Measurements from ENCODE around the gene BTN3A1. TPM values are rescaled to one million over a fixed set of nuclear protein-coding genes. Genes with fewer than 3 reads are reported as not detected.
"Not testable (repeated sequence)": the region's sequence is repeated elsewhere in the genome, so short reads cannot be mapped to it uniquely, and the experiment has no call there.

Gene BTN3A1
- total RNA-seq, 1 donor from 2014 or later, result 12.7 TPM

DNA sequence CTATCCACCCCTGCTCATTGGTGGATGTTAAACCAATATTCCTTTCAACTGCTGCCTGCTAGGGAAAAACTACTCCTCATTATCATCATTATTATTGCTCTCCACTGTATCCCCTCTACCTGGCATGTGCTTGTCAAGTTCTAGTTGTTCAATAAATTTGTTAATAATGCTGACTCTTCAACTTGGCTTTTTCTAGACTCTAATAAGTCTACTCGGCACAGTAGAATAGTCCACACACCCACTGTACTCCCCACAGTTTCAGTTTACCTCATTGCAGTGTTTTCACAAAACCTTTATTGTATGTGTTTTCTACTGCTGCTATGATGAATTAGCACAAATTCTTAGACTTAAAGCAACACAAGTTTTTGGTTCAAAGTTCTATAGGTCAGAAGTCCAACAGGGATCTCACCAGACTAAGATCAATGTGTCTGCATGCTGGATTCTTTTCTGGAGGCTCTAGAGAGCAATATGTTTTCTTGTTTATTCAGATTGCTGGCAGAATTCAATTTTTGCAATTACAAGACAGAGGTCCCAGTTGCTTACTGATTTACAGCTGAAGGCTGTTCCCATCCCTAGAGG lies 13.1 kb downstream of the BTN3A1 start:
- Mint-ChIP-seq H3K4me3 (no peak overlapping the region), H3K27ac (ENCODE audit: unreplicated experiment) (no peak overlapping the region), H3K27me3 (ENCODE audit: low read depth) (no peaks in the 10 kb centered on the region), H3K9me3 (peaks cover 12% of the 10 kb centered on the region), H3K4me1 (no peaks in the 10 kb centered on the region), H3K36me3 (ENCODE audit: low read depth) (peaks cover 13% of the 10 kb centered on the region)
- DNase-seq (ENCODE audit: low read depth, low spot score), result no peak
- TF ChIP-seq, protein P1, sequence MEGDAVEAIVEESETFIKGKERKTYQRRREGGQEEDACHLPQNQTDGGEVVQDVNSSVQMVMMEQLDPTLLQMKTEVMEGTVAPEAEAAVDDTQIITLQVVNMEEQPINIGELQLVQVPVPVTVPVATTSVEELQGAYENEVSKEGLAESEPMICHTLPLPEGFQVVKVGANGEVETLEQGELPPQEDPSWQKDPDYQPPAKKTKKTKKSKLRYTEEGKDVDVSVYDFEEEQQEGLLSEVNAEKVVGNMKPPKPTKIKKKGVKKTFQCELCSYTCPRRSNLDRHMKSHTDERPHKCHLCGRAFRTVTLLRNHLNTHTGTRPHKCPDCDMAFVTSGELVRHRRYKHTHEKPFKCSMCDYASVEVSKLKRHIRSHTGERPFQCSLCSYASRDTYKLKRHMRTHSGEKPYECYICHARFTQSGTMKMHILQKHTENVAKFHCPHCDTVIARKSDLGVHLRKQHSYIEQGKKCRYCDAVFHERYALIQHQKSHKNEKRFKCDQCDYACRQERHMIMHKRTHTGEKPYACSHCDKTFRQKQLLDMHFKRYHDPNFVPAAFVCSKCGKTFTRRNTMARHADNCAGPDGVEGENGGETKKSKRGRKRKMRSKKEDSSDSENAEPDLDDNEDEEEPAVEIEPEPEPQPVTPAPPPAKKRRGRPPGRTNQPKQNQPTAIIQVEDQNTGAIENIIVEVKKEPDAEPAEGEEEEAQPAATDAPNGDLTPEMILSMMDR (conservative IDR thresholded peaks at IDR 0.05), result no peak

DNA sequence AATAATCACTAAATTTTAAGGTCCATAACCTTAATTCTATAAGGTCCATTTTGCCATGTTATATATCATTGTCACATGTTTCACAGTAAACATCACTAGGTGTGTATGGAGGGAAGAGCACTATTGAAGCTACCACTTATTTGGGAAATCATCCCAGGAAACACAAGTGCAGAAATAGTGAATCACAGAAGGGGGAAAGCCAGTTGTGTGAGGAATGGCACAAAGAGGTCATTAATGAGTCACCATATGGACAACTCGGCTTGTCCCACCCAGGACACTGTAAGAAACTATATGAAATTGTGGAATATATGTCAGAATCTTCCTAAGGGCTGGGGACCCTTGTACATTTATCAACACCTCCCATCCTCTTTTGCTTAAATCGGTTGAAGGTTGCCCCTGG lies 13.7 kb downstream of the BTN3A1 start:
- TF ChIP-seq, protein P1 (conservative IDR thresholded peaks at IDR 0.05), result no peak
- no peaks in the 10 kb centered on the region for H3K4me1 Mint-ChIP-seq

DNA sequence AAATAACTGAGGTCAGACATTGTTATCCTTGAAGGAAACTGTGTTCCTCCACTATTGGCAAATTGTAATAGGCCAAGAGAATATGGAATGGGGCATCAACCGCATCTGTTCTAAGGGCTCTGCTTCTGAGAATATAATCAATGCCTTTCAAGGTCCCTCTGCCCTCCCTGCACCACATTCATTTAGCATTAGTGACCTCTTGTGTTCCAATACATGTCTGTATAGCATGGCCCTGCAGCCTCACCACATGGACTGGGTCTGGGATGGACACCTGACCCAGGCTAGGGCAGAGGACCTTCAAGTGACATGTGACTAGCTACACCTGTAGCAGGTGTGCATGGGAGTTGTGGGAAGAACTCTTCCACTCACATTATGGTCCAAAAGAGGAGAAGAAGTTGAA lies 14.2 kb downstream of the BTN3A1 start:
- Mint-ChIP-seq H3K4me3 (no peak overlapping the region), H3K4me1 (no peaks in the 10 kb centered on the region), H3K9me3 (peaks cover 12% of the 10 kb centered on the region), H3K27me3 (ENCODE audit: low read depth) (no peaks in the 10 kb centered on the region), H3K36me3 (ENCODE audit: low read depth) (peaks cover 13% of the 10 kb centered on the region), H3K27ac (ENCODE audit: unreplicated experiment) (no peak overlapping the region)
- TF ChIP-seq, protein P1 (conservative IDR thresholded peaks at IDR 0.05), result no peak
- no peak for DNase-seq (ENCODE audit: low read depth, low spot score)

More for the DNA sequence above, 13.7 kb downstream of the BTN3A1 start:
- Mint-ChIP-seq H3K27me3 (ENCODE audit: low read depth) (no peaks in the 10 kb centered on the region), H3K4me3 (no peak overlapping the region), H3K36me3 (ENCODE audit: low read depth) (peaks cover 13% of the 10 kb centered on the region), H3K9me3 (peaks cover 12% of the 10 kb centered on the region), H3K27ac (ENCODE audit: unreplicated experiment) (no peak overlapping the region)
- no peak for DNase-seq (ENCODE audit: low read depth, low spot score)

DNA sequence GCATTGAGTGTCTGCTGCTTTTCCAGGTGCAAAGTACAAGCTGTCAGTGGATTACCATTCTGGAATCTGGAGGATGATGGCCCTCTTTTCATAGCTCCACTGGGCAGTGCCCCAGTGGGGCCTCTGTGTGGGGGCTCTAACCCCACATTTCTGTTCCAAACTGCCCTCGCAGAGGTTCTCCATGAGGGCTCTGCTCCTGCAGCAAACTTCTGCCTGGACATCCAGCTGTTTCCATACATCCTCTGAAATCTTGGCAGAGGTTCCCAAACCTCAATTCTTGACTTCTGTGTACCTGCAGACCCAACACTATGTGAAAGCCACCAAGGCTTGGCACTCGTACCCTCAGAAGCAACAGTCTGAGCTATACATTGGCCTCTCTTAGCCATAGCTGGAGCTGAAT lies 16.0 kb downstream of the BTN3A1 start:
- not testable (repeated sequence) for H3K27me3 Mint-ChIP-seq (ENCODE audit: low read depth); DNase-seq (ENCODE audit: low read depth, low spot score); H3K27ac Mint-ChIP-seq (ENCODE audit: unreplicated experiment); H3K4me3 Mint-ChIP-seq
- Mint-ChIP-seq H3K36me3 (ENCODE audit: low read depth) (peaks cover 16% of the 10 kb centered on the region), H3K9me3 (peaks cover 12% of the 10 kb centered on the region), H3K4me1 (peaks cover 14% of the 10 kb centered on the region)

DNA sequence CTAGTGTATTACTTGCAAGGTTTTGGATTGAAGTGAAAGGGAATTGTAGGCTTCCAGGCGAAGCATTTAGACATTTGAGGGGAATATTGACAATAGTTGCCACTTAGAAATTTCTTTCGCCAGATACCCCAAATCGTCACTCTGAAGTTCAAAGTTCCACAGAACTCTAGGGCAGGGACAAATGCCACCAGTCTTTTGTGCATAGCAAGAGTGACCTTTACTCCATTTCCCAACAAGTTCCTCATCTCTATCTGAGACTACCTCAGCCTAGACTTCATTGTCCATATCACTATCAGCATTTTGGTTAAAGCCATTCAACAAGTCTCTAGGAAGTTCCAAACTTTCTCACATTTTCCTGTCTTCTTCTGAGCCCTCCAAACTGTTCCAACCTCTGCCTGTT lies 16.7 kb downstream of the BTN3A1 start:
- H3K36me3 Mint-ChIP-seq (ENCODE audit: low read depth), result peaks cover 18% of the 10 kb centered on the region
- H3K9me3 Mint-ChIP-seq, result peaks cover 12% of the 10 kb centered on the region
- not testable (repeated sequence) for H3K27me3 Mint-ChIP-seq (ENCODE audit: low read depth); H3K4me3 Mint-ChIP-seq; H3K27ac Mint-ChIP-seq (ENCODE audit: unreplicated experiment); DNase-seq (ENCODE audit: low read depth, low spot score)
- peaks cover 21% of the 10 kb centered on the region for H3K4me1 Mint-ChIP-seq

DNA sequence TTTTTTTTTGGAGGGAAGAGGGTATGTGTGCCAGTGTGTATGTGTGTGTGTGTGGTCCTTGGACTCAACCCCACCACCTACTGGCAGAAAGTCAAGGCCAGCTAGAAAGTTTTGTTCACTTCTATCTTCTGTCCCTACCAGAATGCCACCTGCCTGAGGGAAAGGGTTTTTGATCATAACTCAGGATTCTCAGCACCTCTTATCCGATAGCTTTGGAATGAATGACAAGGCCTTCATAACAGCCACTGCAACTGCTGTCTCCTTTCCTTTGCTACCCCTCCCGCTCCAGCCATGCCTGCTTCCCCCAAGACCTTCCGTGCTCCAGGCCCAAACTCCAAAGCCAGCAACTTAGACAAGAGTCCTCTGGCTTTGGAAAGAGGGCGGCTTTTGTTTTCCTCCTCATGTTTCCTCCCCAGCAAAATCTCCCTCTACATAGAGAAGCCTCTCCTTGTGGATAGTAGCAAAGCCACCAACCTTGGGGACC lies 18.7 kb downstream of the BTN3A1 start:
- DNase-seq (ENCODE audit: low read depth, low spot score), result peak; percentile 23
- TF ChIP-seq, protein P1 (conservative IDR thresholded peaks at IDR 0.05), result peak; percentile 60

More for the DNA sequence above, 18.7 kb downstream of the BTN3A1 start:
- Mint-ChIP-seq H3K4me1 (peaks cover 33% of the 10 kb centered on the region), H3K27ac (ENCODE audit: unreplicated experiment) (no peak overlapping the region), H3K27me3 (ENCODE audit: low read depth) (no peaks in the 10 kb centered on the region), H3K4me3 (no peak overlapping the region), H3K36me3 (ENCODE audit: low read depth) (peaks cover 18% of the 10 kb centered on the region), H3K9me3 (peaks cover 12% of the 10 kb centered on the region)
